Measurements from ENCODE around the gene ELN.

The ELN gene

GRCh38 chr7:73983437-73984164, 44.4 kb upstream of the ELN start:
- no peak for ATAC-seq
- no peak for TF ChIP-seq ZNF70 (CRISPR knock-in tag; IDR thresholded peaks at IDR 0.05)
- peak; percentile 76 for TF ChIP-seq ISL1 (CRISPR knock-in tag; IDR thresholded peaks at IDR 0.05)

- no peak for TF ChIP-seq ZC3H10 (CRISPR knock-in tag; IDR thresholded peaks at IDR 0.05)
- TF ChIP-seq ZNF565 (CRISPR knock-in tag; conservative IDR thresholded peaks at IDR 0.05; ENCODE audit: low read depth), result no peak
- TF ChIP-seq ZFP30 (CRISPR knock-in tag; IDR thresholded peaks at IDR 0.05), result no peak
- no peak for TF ChIP-seq CREB5 (CRISPR knock-in tag; IDR thresholded peaks at IDR 0.05; ENCODE audit: low read depth)
- TF ChIP-seq CSDC2 (CRISPR knock-in tag; IDR thresholded peaks at IDR 0.05), result no peak
- TF ChIP-seq SNAI2 (CRISPR knock-in tag; IDR thresholded peaks at IDR 0.05), result no peak
- no peak for TF ChIP-seq ISL1 (CRISPR knock-in tag; IDR thresholded peaks at IDR 0.05)
- TF ChIP-seq, protein P1, sequence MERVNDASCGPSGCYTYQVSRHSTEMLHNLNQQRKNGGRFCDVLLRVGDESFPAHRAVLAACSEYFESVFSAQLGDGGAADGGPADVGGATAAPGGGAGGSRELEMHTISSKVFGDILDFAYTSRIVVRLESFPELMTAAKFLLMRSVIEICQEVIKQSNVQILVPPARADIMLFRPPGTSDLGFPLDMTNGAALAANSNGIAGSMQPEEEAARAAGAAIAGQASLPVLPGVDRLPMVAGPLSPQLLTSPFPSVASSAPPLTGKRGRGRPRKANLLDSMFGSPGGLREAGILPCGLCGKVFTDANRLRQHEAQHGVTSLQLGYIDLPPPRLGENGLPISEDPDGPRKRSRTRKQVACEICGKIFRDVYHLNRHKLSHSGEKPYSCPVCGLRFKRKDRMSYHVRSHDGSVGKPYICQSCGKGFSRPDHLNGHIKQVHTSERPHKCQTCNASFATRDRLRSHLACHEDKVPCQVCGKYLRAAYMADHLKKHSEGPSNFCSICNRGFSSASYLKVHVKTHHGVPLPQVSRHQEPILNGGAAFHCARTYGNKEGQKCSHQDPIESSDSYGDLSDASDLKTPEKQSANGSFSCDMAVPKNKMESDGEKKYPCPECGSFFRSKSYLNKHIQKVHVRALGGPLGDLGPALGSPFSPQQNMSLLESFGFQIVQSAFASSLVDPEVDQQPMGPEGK (CRISPR knock-in tag; IDR thresholded peaks at IDR 0.05; ENCODE audit: borderline replicate concordance), result no peak
- TF ChIP-seq ZFP3 (CRISPR knock-in tag; IDR thresholded peaks at IDR 0.05), result no peak
- TF ChIP-seq PPARA (CRISPR knock-in tag; IDR thresholded peaks at IDR 0.05; ENCODE audit: borderline replicate concordance), result no peak
- no peak for TF ChIP-seq CSRNP3 (CRISPR knock-in tag; IDR thresholded peaks at IDR 0.05)
These were observed 43.3 kb upstream of the ELN start for GRCh38 chr7:73984481-73985205.

DNA sequence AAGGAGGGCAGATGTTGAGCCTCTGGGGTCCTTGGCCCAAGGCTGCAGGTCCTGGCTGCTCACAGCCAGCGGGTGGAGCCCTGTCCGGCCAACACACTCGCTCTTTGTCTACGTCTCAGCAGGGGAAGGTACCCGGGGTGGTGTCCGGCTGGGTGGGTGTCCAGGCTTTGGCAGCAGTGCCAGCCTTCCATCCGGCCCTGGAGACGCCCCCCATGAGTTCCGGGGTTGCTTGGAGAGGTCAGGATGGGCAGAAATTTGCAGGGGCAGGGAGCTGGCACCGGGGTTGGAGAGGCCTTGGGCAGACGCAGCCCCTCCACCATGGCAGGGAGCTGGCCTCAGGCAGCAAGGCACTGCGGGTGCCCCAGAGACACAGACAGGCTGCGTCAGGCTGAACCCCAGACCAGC, 42.2 kb upstream of the ELN start:
- TF ChIP-seq PPARA (CRISPR knock-in tag; IDR thresholded peaks at IDR 0.05; ENCODE audit: borderline replicate concordance) (no peak), ISL1 (CRISPR knock-in tag; IDR thresholded peaks at IDR 0.05) (no peak), ZC3H10 (CRISPR knock-in tag; IDR thresholded peaks at IDR 0.05) (no peak), ZNF8 (CRISPR knock-in tag; IDR thresholded peaks at IDR 0.05) (no peak), ESRRG (CRISPR knock-in tag; IDR thresholded peaks at IDR 0.05) (no peak), TSHZ2 (CRISPR knock-in tag; IDR thresholded peaks at IDR 0.05) (no peak), TOX (CRISPR knock-in tag; IDR thresholded peaks at IDR 0.05; ENCODE audit: borderline replicate concordance) (no peak), ZFP3 (CRISPR knock-in tag; IDR thresholded peaks at IDR 0.05) (no peak), BACH2 (CRISPR knock-in tag; IDR thresholded peaks at IDR 0.05; ENCODE audit: borderline replicate concordance) (no peak), TCF4 (CRISPR knock-in tag; IDR thresholded peaks at IDR 0.05; ENCODE audit: borderline replicate concordance) (no peak), CSRNP3 (CRISPR knock-in tag; IDR thresholded peaks at IDR 0.05) (no peak), RARB (CRISPR knock-in tag; IDR thresholded peaks at IDR 0.05) (no peak), GLIS3 (CRISPR knock-in tag; IDR thresholded peaks at IDR 0.05) (no peak), OSR1 (CRISPR knock-in tag; IDR thresholded peaks at IDR 0.05) (no peak), ZNF70 (CRISPR knock-in tag; IDR thresholded peaks at IDR 0.05) (no peak), ZNF565 (CRISPR knock-in tag; conservative IDR thresholded peaks at IDR 0.05; ENCODE audit: low read depth) (no peak), CSDC2 (CRISPR knock-in tag; IDR thresholded peaks at IDR 0.05) (no peak), ZFP30 (CRISPR knock-in tag; IDR thresholded peaks at IDR 0.05) (no peak)
- TF ChIP-seq, protein P1 (CRISPR knock-in tag; IDR thresholded peaks at IDR 0.05; ENCODE audit: borderline replicate concordance), result no peak
- TF ChIP-seq, protein P2, sequence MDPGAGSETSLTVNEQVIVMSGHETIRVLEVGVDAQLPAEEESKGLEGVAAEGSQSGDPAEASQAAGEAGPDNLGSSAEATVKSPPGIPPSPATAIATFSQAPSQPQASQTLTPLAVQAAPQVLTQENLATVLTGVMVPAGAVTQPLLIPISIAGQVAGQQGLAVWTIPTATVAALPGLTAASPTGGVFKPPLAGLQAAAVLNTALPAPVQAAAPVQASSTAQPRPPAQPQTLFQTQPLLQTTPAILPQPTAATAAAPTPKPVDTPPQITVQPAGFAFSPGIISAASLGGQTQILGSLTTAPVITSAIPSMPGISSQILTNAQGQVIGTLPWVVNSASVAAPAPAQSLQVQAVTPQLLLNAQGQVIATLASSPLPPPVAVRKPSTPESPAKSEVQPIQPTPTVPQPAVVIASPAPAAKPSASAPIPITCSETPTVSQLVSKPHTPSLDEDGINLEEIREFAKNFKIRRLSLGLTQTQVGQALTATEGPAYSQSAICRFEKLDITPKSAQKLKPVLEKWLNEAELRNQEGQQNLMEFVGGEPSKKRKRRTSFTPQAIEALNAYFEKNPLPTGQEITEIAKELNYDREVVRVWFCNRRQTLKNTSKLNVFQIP (CRISPR knock-in tag; IDR thresholded peaks at IDR 0.05; ENCODE audit: borderline replicate concordance, low read depth), result no peak
- ATAC-seq, result peak; percentile 39; the same call in 2 of the 3 replicates

More at GRCh38 chr7:73984481-73985205, 43.3 kb upstream of the ELN start:
- no peak for ATAC-seq
